Measurements from ENCODE around the gene GPR3.

GPR3 gene

GRCh38 chr1:27394925-27395324, 2.5 kb downstream of the GPR3 start:
- H3K27me3 ChIP-seq (ENCODE audit: insufficient read depth, low read depth, severe bottlenecking), result no peaks in the 10 kb centered on the region
- no peak overlapping the region for H3K27ac ChIP-seq
- no peak overlapping the region for H3K4me3 ChIP-seq (ENCODE audit: low read depth, low read length)
- TF ChIP-seq CTCF (IDR thresholded peaks at IDR 0.05; ENCODE audit: low read depth, low read length), result no peak
- DNase-seq, result no peak
- H3K36me3 ChIP-seq, result no peaks in the 10 kb centered on the region
- no peaks in the 10 kb centered on the region for H3K9me3 ChIP-seq (ENCODE audit: severe bottlenecking)

- H3K4me3 ChIP-seq (ENCODE audit: low read depth, low read length), result no peak overlapping the region
- peak; percentile 68 for DNase-seq
- H3K9me3 ChIP-seq (ENCODE audit: severe bottlenecking), result no peaks in the 10 kb centered on the region
- H3K36me3 ChIP-seq, result no peaks in the 10 kb centered on the region
- no peaks in the 10 kb centered on the region for H3K27me3 ChIP-seq (ENCODE audit: insufficient read depth, low read depth, severe bottlenecking)
- peak; percentile 86 for TF ChIP-seq CTCF (IDR thresholded peaks at IDR 0.05; ENCODE audit: low read depth, low read length)
- H3K27ac ChIP-seq, result no peak overlapping the region
These were observed 3.2 kb downstream of the GPR3 start for GRCh38 chr1:27395441-27396195.

GRCh38 chr1:27397110-27397509, 4.7 kb downstream of the GPR3 start:
- Histone ChIP-seq H3K27ac (no peak overlapping the region), H3K36me3 (no peaks in the 10 kb centered on the region), H3K4me3 (ENCODE audit: low read depth, low read length) (no peak overlapping the region), H3K27me3 (ENCODE audit: insufficient read depth, low read depth, severe bottlenecking) (no peaks in the 10 kb centered on the region), H3K9me3 (ENCODE audit: severe bottlenecking) (no peaks in the 10 kb centered on the region)
- no peak for TF ChIP-seq CTCF (IDR thresholded peaks at IDR 0.05; ENCODE audit: low read depth, low read length)
- DNase-seq, result no peak

- no peak for TF ChIP-seq CTCF (IDR thresholded peaks at IDR 0.05; ENCODE audit: low read depth, low read length)
- Histone ChIP-seq H3K4me3 (ENCODE audit: low read depth, low read length) (no peak overlapping the region), H3K27me3 (ENCODE audit: insufficient read depth, low read depth, severe bottlenecking) (no peaks in the 10 kb centered on the region), H3K36me3 (no peaks in the 10 kb centered on the region), H3K9me3 (ENCODE audit: severe bottlenecking) (no peaks in the 10 kb centered on the region), H3K27ac (no peak overlapping the region)
- no peak for DNase-seq
These were observed 5.3 kb downstream of the GPR3 start for GRCh38 chr1:27397749-27398148.

GRCh38 chr1:27398405-27399149, 6.2 kb downstream of the GPR3 start:
- no peak for DNase-seq
- no peaks in the 10 kb centered on the region for H3K27me3 ChIP-seq (ENCODE audit: insufficient read depth, low read depth, severe bottlenecking)
- no peak overlapping the region for H3K27ac ChIP-seq
- no peaks in the 10 kb centered on the region for H3K36me3 ChIP-seq
- H3K9me3 ChIP-seq (ENCODE audit: severe bottlenecking), result no peaks in the 10 kb centered on the region
- no peak for TF ChIP-seq CTCF (IDR thresholded peaks at IDR 0.05; ENCODE audit: low read depth, low read length)
- H3K4me3 ChIP-seq (ENCODE audit: low read depth, low read length), result no peak overlapping the region

Data from WERI-Rb-1 (cell line).